MCF 10A (cell line): ENCODE results near the gene TLE5. TPM values are rescaled to one million over a fixed set of nuclear protein-coding genes. Genes with fewer than 3 reads are reported as not detected.

Source experiments
- BruUV-seq: library from RNA; stranded (reverse); fragments of 400-500 nt; replicated peaks from 2 replicates; lab custom pipeline; 2021; lab: Mats Ljungman, UMichigan
- CTCF ChIA-PET: fragments of 300-600 bp; sonication (Branson Sonifier 250); formaldehyde crosslinking; extraction: SDS; loops from one replicate; lab custom pipeline; 2021; ENCODE audit warnings: antibody characterized with exemption, inconsistent platforms; lab: Yijun Ruan, JAX
- POLR2A ChIA-PET: fragments of 300-600, 350-650 bp; sonication (Branson Sonifier 250); formaldehyde crosslinking; extraction: SDS; loops from one replicate; lab custom pipeline; 2020; ENCODE audit warnings: antibody characterized with exemption, inconsistent platforms; lab: Yijun Ruan, JAX
- DNase-seq: peaks from one replicate; pipeline ENCODE4 v3.0.0-alpha.2; 2018; ENCODE audit not compliant: unreplicated experiment
- H3K27ac Mint-ChIP-seq: one replicate; pipeline ENCODE4 v1.8.0; 2022; ENCODE audit warnings: mild to moderate bottlenecking, low read depth, mixed read lengths; ENCODE audit not compliant: unreplicated experiment
- H3K27me3 Mint-ChIP-seq: one replicate; pipeline ENCODE4 v1.8.0; 2022; ENCODE audit warnings: mixed read lengths; ENCODE audit not compliant: insufficient read depth, unreplicated experiment
- H3K36me3 Mint-ChIP-seq: one replicate; pipeline ENCODE4 v1.8.0; 2022; ENCODE audit warnings: mild to moderate bottlenecking, moderate library complexity, mixed read lengths; ENCODE audit not compliant: insufficient read depth, unreplicated experiment
- H3K4me1 Mint-ChIP-seq: one replicate; pipeline ENCODE4 v1.8.0; 2022; ENCODE audit warnings: mixed read lengths; ENCODE audit not compliant: insufficient read depth, unreplicated experiment
- H3K4me3 Mint-ChIP-seq: one replicate; pipeline ENCODE4 v1.8.0; 2022; ENCODE audit warnings: mild to moderate bottlenecking, moderate library complexity, mixed read lengths; ENCODE audit not compliant: unreplicated experiment
- H3K9me3 Mint-ChIP-seq: one replicate; pipeline ENCODE4 v1.8.0; 2022; ENCODE audit warnings: mixed read lengths; ENCODE audit not compliant: unreplicated experiment
- CTCF ChIP-seq: fragments of 200-600 bp; IDR thresholded peaks from one replicate; pipeline ENCODE4 v1.8.0; 2022; ENCODE audit warnings: antibody characterized with exemption, mild to moderate bottlenecking; ENCODE audit not compliant: unreplicated experiment
- intact Hi-C: fragments of 100-400 bp; cut with micrococcal nuclease; formaldehyde crosslinking; loops from 2 replicates; pipeline ENCODE4 v1.14.1; 2022
- total RNA-seq: library from RNA; stranded (reverse); gene quantifications from 2 replicates; pipeline ENCODE4 v1.2.3, GENCODE V29; 2022

TLE5 gene
- total RNA-seq, 1 experiment from 2014 or later: 266 TPM

GRCh38 chr19:3098515-3099346, 36.4 kb upstream of the TLE5 start:
- no peaks in the 10 kb centered on the region for H3K9me3 Mint-ChIP-seq
- TF ChIP-seq CTCF: no peak
- H3K4me3 Mint-ChIP-seq: peak overlapping the region; percentile 93
- no peaks in the 10 kb centered on the region for H3K36me3 Mint-ChIP-seq
- H3K27ac Mint-ChIP-seq: peak overlapping the region; percentile 69
- no TSS peak for BruUV-seq
- intact Hi-C loops: no loop called here
- H3K27me3 Mint-ChIP-seq: no peaks in the 10 kb centered on the region
- peaks cover 24% of the 10 kb centered on the region for H3K4me1 Mint-ChIP-seq
- ChIA-PET POLR2A (interaction anchor here (0.6 to 3.9 kb wide), 3 partner anchors 63 to 175 kb away, joined by 3 to 13 read pairs (median 3); no protein-coding TSS in a partner anchor), CTCF (interaction anchor here (0.6 to 2.8 kb wide), 4 partner anchors 10 to 95 kb away, joined by 3 to 18 read pairs (median 8); no protein-coding TSS in a partner anchor)
- no peak for DNase-seq

GRCh38 chr19:3098141-3098514, 35.8 kb upstream of the TLE5 start:
- ChIA-PET POLR2A (interaction anchor here (0.6 to 4.0 kb wide), 7 partner anchors 23 to 198 kb away, joined by 3 to 16 read pairs (median 3); partner anchors contain the start of gene ZNF57), CTCF (interaction anchor here (1.1 to 2.8 kb wide), 3 partner anchors 10 to 26 kb away, joined by 5 to 18 read pairs (median 11); no protein-coding TSS in a partner anchor)
- Mint-ChIP-seq H3K27me3 (no peaks in the 10 kb centered on the region), H3K27ac (peak overlapping the region; percentile 69), H3K4me1 (peaks cover 24% of the 10 kb centered on the region), H3K4me3 (peak overlapping the region; percentile 93), H3K9me3 (no peaks in the 10 kb centered on the region), H3K36me3 (no peaks in the 10 kb centered on the region)
- BruUV-seq: no TSS peak
- TF ChIP-seq CTCF: no peak
- intact Hi-C loops: no loop called here
- no peak for DNase-seq

GRCh38 chr19:3097442-3097871, 35.2 kb upstream of the TLE5 start:
- ChIA-PET POLR2A (interaction anchor here (0.5 to 4.0 kb wide), 9 partner anchors 23 to 1230 kb away, joined by 3 to 16 read pairs (median 3); partner anchors contain the start of gene ZNF57), CTCF (interaction anchor here (0.7 to 2.8 kb wide), 3 partner anchors 11 to 140 kb away, joined by 3 to 18 read pairs (median 11); no protein-coding TSS in a partner anchor)
- no peaks in the 10 kb centered on the region for H3K36me3 Mint-ChIP-seq
- no peaks in the 10 kb centered on the region for H3K27me3 Mint-ChIP-seq
- DNase-seq: no peak
- H3K27ac Mint-ChIP-seq: peak overlapping the region; percentile 69
- no TSS peak for BruUV-seq
- H3K9me3 Mint-ChIP-seq: no peaks in the 10 kb centered on the region
- H3K4me1 Mint-ChIP-seq: peaks cover 24% of the 10 kb centered on the region
- peak overlapping the region; percentile 93 for H3K4me3 Mint-ChIP-seq
- TF ChIP-seq CTCF: no peak
- intact Hi-C loops: no loop called here

GRCh38 chr19:3096902-3097326, 34.6 kb upstream of the TLE5 start:
- TF ChIP-seq CTCF: no peak
- H3K27me3 Mint-ChIP-seq: no peaks in the 10 kb centered on the region
- no peak for DNase-seq
- H3K9me3 Mint-ChIP-seq: no peaks in the 10 kb centered on the region
- H3K36me3 Mint-ChIP-seq: no peaks in the 10 kb centered on the region
- H3K4me1 Mint-ChIP-seq: peaks cover 24% of the 10 kb centered on the region
- CTCF ChIA-PET: interaction anchor here (0.7 to 2.8 kb wide), 3 partner anchors 21 to 139 kb away, joined by 3 to 11 read pairs (median 3); no protein-coding TSS in a partner anchor
- BruUV-seq: no TSS peak
- H3K27ac Mint-ChIP-seq: peak overlapping the region; percentile 88
- POLR2A ChIA-PET: interaction anchor here (0.5 to 4.0 kb wide), 7 partner anchors 35 to 1229 kb away, joined by 3 to 16 read pairs (median 4); partner anchors contain the start of genes TLE5 and ZNF57
- H3K4me3 Mint-ChIP-seq: peak overlapping the region; percentile 93
- intact Hi-C loops: no loop called here
